Peyer's patch (tissue), 4 donors: Measurements from ENCODE around the gene LMBR1.

Experiments
- CTCF ChIP-seq, 6 experiments: fragments of 450-650 bp in 4 of 6; fragments of 200-600 bp in 2 of 6; sonication (generic) in 1 of 6; IDR thresholded peaks; one replicate each; pipeline ENCODE4 v1.5.1; 2017 to 2019; ENCODE audit warnings: antibody characterized with exemption in 6 of 6, mild to moderate bottlenecking in 3 of 6, moderate library complexity in 1 of 6
- POLR2A ChIP-seq, 2 donors: fragments of 450-650 bp; IDR thresholded peaks; one replicate each; pipeline ENCODE4 v1.5.1; 2017; ENCODE audit warnings: antibody characterized with exemption in 2 of 2, mild to moderate bottlenecking in 2 of 2, moderate library complexity in 2 of 2

DNA sequence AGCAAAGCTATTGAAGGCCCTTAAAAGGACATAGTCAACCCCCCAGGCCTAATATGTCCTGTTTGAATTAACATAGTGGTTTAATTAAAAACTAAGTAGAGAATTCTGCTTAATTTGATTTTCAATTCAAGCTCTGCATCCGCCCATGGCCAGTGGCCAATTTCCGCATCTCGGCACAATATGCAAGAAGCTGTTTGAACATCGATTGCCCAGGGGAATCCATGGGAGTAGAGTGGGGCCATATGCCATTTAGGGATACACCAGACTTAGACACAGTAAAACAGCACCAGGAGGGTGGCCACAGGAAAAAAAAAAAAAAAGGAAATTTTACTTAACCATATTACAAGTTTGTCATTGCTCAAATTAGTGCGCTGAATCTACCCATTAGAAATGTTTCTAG is 100.4 kb downstream of the LMBR1 start:
- TF ChIP-seq POLR2A (IDR thresholded peaks at IDR 0.05) (no peak), CTCF (IDR thresholded peaks at IDR 0.05) (no peak)
